Choroid plexus epithelial cell (primary cell): ENCODE measurements around the gene ZNF260.
A peak's percentile ranks its signal among the peaks of the same experiment; 100 is the strongest.

Experiments used
- DNase-seq: peaks from one replicate; pipeline ENCODE4 v3.0.0-alpha.2; 2010; ENCODE audit warnings: low read depth
- H3K4me3 ChIP-seq: 2 replicates; pipeline ENCODE4 v1.5.1; 2011; ENCODE audit warnings: low read depth, mild to moderate bottlenecking, control low read depth, low read length, moderate library complexity
- CTCF ChIP-seq: conservative IDR thresholded peaks from 2 replicates; pipeline ENCODE4 v1.5.1; 2011; ENCODE audit warnings: low read depth, mild to moderate bottlenecking, control low read depth, inconsistent platforms, low read length, moderate library complexity

Gene ZNF260

GRCh38 chr19:36564391-36564790 lies 36.3 kb upstream of the ZNF260 start:
- DNase-seq = no peak
- no peak overlapping the region for H3K4me3 ChIP-seq
- TF ChIP-seq CTCF = no peak

- no peak for TF ChIP-seq CTCF
- DNase-seq = peak; percentile 21
- H3K4me3 ChIP-seq = no peak overlapping the region
Measured at GRCh38 chr19:36547001-36547732, 19.1 kb upstream of the ZNF260 start.

- no peak for TF ChIP-seq CTCF
- peak overlapping the region; percentile 93 for H3K4me3 ChIP-seq
- DNase-seq = no peak
Measured at GRCh38 chr19:36528921-36529518, 949 bp upstream of the ZNF260 start.

- TF ChIP-seq CTCF = no peak
- peak overlapping the region; percentile 93 for H3K4me3 ChIP-seq
- DNase-seq = no peak
Measured at GRCh38 chr19:36527873-36528193, 238 bp downstream of the ZNF260 start.

- DNase-seq = peak; percentile 15
Measured at GRCh38 chr19:36527341-36527740, 730 bp downstream of the ZNF260 start.

GRCh38 chr19:36526581-36526980 lies 1.5 kb downstream of the ZNF260 start:
- DNase-seq = peak; percentile 2
- TF ChIP-seq CTCF = no peak
- no peak overlapping the region for H3K4me3 ChIP-seq

More at GRCh38 chr19:36527341-36527740, 730 bp downstream of the ZNF260 start:
- H3K4me3 ChIP-seq = peak overlapping the region; percentile 93
- no peak for TF ChIP-seq CTCF

GRCh38 chr19:36524617-36525016 lies 3.5 kb downstream of the ZNF260 start:
- DNase-seq = no peak
- no peak overlapping the region for H3K4me3 ChIP-seq
- no peak for TF ChIP-seq CTCF
